Left renal cortex interstitium (tissue), 4 donors: ENCODE measurements around the gene NXPE1. TPM values are rescaled to one million over a fixed set of nuclear protein-coding genes. Genes with fewer than 3 reads are reported as not detected.

ENCODE experiments used
- DNase-seq, 4 donors: peaks; one replicate each; pipeline ENCODE4 v3.0.0-alpha.2; 2013; ENCODE audit warnings: low read depth in 4 of 4, low spot score in 2 of 4, missing footprints in 1 of 4
- polyA plus RNA-seq, 4 donors: library from polyadenylated mRNA; unstranded; fragments of 120-200 nt; gene quantifications; one replicate each; pipeline ENCODE4 v1.2.1, GENCODE V29; 2013; ENCODE audit not compliant: insufficient read length in 4 of 4

Gene NXPE1
- polyA plus RNA-seq, 4 donors, result 0.13 TPM; not detected in 3

DNA sequence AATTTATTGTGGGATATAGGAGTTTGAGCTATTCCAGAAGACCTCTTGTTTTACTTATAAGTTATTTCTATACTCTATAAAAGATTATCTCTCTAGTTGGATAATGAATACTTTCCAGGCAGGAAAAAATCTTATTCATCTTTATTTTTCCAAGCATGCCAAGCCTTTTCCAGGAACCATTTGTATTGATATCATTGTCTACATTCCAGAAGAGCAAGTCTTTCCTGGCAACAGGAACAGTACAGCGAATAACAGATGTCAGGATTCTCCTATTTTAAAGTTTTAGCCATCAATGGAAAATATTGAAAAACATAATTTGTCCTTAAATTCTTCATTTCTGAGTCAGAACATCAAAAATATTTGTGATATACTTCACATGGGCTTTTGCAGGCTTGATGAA lies 5.2 kb upstream of the NXPE1 start:
- no peak for DNase-seq

DNA sequence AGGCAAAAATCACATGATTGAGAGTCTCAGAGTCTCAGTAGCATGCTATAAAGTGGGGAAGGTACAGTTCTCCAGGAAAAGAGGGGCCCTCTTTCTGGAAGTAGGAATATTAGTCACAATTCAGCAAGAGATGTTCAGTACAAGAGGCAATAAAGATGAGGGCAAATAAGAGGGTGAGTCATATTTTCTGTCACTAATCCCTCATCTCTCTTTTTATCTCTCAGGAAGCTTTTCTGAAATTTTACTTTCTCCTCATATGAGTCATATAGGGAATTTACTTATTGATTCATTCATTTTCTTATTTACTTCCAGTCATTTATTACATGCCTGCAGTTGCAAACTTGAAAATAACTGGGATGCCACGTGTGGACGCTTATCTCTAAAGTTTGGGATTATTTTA lies 3.4 kb upstream of the NXPE1 start:
- no peak for DNase-seq

DNA sequence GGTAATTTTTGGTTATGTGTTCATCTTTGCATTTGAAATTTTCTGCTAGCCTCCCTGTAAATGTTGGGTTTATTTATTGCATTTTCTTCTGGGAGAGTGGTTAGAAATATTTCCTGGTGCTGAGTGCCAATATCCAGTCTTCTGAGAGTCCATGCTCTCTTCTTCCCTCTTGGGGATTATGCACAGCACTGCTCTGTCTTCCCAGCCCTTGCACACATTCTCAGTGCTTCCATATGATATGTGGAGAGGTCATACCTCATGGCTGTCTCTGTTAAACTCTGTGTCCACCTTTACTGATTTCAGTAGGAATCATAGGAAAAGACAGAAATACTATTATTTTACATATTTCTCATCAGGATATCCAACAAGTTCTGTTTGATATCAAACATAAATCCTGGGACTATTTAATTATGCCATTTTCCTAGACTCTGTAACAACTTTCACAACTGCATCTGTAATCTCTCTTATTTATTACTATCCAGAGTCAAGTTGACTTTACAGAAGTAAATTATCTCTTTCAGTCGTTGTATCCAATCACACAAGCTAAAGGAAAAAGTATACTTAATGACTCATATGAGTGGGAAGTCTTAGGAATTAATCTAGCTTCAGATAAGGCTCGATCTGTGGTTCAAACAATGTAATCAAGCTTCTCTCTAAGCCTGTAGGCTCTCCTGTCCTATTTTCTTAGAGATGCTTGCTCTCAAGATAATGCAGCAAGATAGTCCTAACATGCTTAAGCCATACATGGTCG lies 2.7 kb upstream of the NXPE1 start:
- no peak for DNase-seq

DNA sequence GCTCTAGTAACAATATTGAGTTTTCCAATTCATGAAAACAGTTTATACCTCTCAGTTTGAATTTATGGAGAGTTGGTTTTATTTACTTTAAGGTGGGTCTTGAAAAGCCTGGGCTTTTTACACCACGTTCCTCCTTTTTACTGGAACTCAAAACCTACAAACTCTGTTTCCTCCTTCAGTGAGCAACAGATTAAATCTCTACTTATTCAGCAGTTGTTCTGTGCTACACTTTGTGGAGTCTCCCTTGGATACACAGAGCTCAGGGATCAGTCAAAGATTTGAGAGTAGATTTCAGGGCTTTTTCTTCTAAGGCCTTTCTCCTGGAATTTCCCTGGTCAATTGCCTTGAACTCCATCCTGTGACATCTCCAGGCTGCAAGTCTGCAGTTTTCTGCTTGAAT lies 3.5 kb downstream of the NXPE1 start:
- DNase-seq, result no peak

DNA sequence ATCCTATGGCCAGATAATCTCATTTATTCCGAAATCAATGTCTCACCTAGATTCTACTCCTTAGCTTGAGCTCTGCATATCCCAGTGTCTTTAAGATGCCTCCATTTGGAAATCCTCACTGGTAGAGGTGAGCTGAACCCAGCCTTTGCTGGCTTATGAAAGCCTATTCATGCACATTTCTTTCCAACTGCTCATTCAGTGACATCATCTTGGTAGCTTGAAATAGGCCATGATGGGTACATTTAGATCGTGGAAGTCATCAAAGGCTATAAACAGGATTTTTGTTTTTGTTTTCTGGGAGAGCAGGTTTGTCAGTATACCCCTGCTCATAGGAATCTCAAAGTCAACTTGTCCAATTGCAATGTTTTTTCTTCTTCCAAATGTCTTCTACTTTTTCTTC lies 6.0 kb downstream of the NXPE1 start:
- no peak for DNase-seq

DNA sequence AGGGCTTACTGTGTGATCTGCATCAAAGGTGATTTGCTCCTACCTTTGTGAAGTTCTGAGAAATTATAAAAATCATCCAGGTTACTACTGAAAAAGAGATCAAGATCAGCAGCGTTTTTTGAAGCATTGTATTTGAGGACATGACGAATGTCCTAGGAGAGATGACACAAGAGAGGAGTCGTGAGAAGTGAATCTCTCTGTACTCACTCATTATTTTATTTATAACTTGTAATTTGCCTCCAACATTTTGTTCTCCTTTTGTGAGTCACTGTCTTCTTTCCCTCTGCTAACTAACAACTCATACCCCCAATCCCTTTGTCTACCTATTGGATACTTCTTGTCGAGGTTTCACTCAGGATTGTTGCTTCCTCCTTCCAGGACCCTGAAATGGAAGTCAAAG lies 8.6 kb downstream of the NXPE1 start:
- no peak for DNase-seq

DNA sequence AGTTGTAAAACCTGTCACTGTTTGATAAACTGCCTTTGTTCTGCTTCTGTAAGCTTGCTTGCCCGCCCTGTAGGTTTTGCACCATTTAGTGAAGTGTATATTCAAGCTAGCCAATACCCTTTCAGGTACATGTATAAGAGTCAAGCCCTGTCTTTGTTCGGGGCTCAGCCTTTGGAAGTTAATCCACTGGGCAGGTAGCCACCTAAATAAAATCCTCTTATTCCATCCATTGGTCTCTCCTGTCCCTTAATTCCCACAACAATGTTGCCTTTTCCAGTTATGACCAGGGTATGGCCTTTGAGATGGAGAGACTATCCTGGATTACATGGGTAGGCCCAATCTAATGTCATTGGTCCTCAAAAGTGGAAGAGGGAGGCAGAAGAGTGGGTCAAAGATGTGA lies 34.0 kb downstream of the NXPE1 start:
- DNase-seq, result no peak

DNA sequence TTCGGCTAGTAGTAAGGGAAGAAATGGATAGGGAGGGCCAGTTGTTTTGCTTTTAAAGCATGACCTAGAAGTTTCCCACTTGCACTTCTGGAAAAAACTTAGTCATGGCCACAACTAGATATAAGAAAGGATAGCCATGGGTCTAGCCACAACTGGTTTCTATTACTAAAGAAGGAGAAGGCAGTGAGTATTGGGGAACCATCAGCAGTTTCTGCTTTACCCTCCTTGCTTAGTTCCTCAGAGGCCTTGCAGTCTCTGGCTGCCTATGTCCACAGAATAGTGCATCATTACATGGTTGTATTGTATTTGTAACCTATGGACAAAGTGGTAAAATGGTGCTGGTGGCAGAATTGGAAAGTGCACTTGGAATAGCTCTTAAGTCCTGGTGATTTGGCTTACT lies 35.6 kb downstream of the NXPE1 start:
- DNase-seq, result no peak

DNA sequence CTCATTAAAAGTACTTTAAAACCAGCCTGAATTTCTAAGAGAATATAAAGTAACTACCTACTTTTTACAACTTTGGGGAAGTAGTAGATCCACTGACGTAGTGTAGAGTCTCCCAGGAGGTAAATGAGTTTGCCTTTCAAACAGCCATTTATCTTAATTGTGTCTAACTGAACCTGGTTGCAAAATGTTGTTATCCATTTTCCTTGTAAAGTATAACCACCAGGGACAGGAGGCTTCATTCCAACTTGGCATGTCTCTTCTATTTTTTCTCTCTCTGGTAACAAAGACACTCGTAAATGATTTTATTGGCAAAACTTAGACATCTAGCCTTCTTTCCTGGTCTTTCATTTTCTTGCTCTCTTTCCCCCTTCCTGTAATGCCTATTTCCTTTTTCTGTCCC lies 36.9 kb downstream of the NXPE1 start:
- no peak for DNase-seq

DNA sequence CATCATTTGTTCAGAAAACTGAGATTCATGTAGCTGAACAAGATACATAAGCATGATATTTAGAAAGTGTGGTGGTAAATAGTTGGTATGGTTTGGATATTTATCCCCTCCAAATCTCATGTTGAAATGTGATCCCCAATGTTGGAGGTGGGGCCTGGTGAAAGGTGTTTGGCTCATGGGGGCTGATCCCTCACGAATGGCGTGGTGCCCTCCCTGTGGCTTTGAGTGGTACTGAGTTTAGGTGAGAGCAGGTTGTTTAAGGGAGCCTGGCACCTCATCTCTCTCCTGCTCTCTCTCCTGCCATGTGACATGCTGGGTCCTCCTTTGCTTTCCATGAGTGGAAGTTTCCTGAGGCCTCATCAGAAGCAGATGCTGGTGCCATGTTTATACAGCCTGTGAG lies 48.1 kb downstream of the NXPE1 start:
- DNase-seq, result no peak

DNA sequence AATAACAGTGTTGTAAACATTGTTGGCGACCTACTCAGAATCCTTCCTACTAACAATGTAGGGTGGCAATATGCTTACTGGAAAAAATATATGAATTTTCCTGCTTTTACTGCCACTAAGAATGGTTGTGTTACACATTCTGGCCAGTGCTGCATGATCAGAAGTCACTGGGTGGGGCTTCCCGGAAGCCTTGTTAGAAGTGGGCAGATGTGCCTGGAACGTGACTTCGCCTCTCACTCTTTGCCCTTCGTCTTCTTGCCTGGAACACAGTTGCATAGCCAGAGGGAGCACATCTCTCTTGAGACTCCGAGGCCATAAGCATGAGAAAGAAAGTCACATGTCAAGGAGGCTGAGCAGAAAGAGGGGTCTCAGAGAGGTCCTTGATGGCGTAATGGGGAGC lies 48.6 kb downstream of the NXPE1 start:
- no peak for DNase-seq

DNA sequence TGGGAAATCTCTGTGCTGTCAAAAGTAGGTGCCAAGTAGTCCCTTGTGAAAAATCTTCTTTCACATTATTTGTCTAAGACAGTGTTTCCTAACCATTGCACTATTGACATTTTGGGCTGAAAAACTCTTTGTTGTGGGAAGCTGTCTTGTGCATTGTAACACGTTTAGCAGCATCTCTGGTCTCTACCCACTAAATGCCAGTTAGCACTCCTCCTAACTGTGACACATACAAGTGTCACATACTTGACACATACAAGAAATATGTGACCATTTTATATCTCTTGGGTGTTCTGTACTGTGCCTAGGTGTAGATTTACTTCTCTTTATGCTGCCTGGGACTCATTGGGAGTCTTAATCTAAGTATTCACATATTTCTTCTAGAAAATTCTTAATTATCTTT lies 57.8 kb downstream of the NXPE1 start:
- no peak for DNase-seq

DNA sequence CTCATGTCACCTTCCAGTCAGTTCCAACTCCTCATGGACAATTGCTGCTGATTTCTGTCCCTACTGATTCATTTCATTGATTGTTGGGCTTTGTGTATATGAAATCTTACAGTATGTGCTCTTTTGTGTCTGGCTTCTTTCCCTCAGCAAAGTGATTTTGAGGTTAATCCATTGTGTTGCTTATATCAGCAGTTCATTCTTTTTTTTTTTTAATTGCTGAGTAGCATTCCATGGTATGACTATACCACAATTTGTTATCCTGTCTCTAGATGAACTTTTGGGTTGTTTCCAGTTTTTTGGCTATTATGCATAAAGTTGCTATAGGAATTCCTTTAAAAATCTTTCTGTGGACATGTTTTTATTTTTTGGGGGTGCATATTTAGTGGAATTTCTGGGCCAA lies 59.9 kb downstream of the NXPE1 start:
- DNase-seq, result no peak

DNA sequence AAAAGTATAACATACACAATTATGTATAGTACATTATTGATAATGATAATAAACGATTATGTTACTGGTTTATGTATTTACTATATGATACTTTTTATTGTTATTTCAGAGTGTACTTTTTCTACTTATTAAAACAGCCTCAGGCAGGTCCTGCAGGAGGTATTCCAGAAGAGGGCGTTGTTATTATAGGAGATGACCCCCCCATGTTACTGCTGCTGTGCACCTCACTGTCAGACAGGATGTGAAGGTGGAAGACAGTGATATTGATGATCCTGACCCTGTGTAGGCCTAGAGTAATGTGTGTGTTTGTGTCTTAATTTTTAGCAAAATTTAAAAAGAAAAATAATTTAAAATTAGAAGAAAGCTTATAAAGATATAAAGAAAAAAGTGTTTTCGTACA lies 62.8 kb downstream of the NXPE1 start:
- no peak for DNase-seq

DNA sequence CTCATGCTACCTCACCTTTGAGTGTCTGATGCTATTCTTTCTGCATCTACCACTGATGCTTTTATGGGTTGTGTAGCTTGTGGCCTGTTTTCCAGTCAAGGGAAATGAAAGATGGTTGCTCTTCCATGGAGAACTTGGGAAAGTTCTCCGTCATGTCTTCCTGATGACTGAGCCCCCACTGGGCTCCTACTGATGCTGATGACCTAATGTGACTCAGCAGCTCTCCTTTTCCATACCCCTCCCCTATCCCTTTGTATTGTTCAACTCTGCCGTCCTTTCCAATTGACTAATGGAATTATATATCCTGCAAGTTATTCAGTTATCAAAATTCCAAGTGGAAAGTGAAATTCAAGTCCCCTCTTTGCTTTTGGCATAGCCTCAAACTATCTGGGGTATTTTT lies 75.8 kb downstream of the NXPE1 start:
- DNase-seq, result no peak

DNA sequence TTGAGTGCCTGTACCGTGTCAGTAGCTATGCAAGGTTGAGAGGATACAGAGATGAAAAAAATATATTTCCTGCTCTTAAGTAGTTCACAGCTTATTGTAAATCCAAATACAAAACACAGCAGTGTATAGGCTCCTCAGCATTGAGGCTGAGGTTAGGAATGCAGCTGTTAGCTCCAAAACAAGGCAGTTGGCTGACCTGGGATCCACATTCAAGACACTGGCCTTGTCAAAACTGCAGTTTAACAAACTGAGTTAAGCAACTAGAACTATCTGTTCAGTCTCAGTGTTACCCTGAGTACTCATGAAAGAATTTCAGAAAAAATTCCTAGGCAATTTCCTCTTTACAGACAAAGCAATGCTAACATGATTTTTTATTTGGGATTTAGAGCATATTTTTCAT lies 77.6 kb downstream of the NXPE1 start:
- DNase-seq, result no peak

DNA sequence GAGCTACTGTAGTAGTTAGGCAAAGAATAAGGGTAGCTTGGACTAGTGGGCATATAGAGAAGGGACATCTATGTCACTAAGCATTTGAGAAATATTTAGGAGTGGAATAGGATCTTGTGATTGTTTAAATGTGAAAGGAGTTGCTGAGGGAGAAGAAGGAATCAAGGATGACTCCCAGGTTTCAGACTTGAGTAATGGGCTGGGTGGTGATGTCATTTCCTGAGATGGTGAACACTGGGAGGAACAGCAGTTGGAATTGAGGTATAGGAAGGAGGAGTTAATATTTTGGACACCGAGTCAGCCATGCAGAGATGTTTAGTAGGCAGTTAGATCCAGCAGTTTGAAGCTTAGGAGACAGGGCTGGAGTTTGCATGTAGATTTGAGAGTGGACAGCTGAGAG lies 80.3 kb downstream of the NXPE1 start:
- no peak for DNase-seq

DNA sequence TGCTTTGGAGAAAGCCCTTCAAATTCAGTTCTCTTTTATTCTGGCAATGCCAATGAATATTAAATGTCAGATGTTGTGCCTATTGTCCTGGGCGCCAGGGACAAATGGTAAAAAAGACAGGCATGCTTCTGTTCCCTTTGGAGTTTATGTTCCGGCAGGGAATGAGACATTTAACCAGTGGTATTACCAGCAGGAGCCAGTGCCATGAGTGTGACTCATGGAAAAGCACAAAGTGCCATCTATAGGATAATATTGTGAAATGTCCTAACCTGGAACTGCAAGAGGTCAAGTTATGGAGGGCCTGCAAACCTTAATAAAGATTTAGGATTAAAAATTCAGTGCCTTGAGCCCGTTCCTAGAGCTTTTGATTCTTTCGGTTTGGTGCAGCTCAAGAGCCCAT lies 80.9 kb downstream of the NXPE1 start:
- DNase-seq, result no peak

DNA sequence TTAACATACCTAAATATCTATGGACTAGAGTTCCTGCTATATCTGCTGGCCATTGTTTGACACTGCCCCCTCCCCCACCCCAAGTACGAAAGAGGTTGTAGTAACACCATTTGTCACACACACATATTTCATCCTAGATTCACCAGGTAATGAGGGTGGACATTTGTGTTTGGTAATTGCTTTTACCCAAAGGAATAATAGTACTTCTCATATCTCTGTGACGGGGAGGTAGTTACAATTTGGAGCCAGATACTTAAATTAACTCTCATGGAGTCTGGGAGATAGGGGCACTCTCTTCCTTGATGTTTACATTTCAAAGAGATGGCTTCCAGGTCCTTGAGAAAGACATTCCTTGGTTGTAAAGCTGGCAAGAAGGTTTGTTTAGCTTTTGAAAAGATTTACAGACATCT lies 81.7 kb downstream of the NXPE1 start:
- DNase-seq, result no peak

DNA sequence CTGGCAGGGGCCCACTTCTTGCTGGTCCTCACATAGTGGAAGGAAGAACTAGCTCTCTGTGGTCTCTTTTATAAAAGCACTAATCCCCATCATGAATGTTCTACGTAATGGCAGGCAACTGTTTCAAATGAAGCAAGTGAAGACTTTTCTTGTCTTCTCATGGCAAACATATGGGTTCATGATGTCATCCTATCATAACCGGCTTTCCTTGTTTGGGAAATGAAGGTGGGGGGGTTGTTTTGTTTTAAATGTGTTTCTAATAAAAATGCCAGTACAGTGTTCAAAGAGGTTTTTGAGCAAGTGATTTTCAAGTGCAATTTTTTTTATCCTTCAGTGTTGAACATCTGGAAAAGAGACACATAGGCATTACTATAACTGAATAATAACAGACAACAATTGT lies 87.0 kb downstream of the NXPE1 start:
- no peak for DNase-seq
